Sigmoid colon (tissue), 4 donors: ENCODE results near the gene PXDN.

Experiments
- CTCF ChIP-seq, 4 experiments: fragments of 450-650 bp in 3 of 4; fragments of 200-600 bp in 1 of 4; IDR thresholded peaks; one replicate each; pipeline ENCODE4 v1.5.1; 2016 to 2019; ENCODE audit warnings: antibody characterized with exemption in 4 of 4, mild to moderate bottlenecking in 3 of 4, moderate library complexity in 2 of 4
- EP300 ChIP-seq, 4 donors: sonication (generic); formaldehyde crosslinking; IDR thresholded peaks; one replicate each; pipeline ENCODE4 v1.6.1; 2017; ENCODE audit warnings: antibody characterized with exemption in 4 of 4
- POLR2A ChIP-seq, 2 donors: fragments of 450-650 bp; IDR thresholded peaks; one replicate each; pipeline ENCODE4 v1.6.1; 2016; ENCODE audit warnings: antibody characterized with exemption in 2 of 2, mild to moderate bottlenecking in 2 of 2, moderate library complexity in 2 of 2
- POLR2AphosphoS5 ChIP-seq, 4 donors: sonication (generic); formaldehyde crosslinking; IDR thresholded peaks; one replicate each; pipeline ENCODE4 v1.6.1; 2017; ENCODE audit warnings: antibody characterized with exemption in 4 of 4

DNA sequence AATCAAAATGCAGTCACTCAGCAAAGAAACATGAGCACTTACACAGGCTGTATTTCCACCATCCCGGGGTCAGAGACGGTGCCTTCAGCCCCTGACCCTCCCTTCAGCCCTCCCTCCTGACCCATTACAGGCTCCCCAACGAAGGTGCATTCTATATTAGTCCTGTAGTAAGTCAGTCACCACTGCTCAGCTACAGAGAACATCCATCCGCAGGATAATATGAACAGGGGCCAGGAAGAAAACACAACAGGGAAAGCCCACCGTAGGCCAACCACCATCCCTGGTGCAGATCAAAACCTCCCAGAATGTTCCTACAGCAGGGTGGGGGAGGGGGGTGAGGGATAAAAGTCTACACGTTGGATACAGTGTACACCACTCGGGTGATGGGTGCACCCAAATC lies 15.1 kb downstream of the PXDN start:
- no peak for TF ChIP-seq POLR2A (IDR thresholded peaks at IDR 0.05)
- TF ChIP-seq CTCF (IDR thresholded peaks at IDR 0.05) = no peak
- no peak for TF ChIP-seq POLR2AphosphoS5 (IDR thresholded peaks at IDR 0.05)
- no peak for TF ChIP-seq EP300 (IDR thresholded peaks at IDR 0.05)
